Muscle layer of colon (tissue), 2 donors: ENCODE data around the gene IGFN1.
"Not testable (repeated sequence)": the region's sequence is repeated elsewhere in the genome, so short reads cannot be mapped to it uniquely, and the experiment has no call there.

Source experiments
- H3K27ac ChIP-seq: one replicate; pipeline ENCODE4 v1.7.0; 2013; ENCODE audit warnings: low read depth, mild to moderate bottlenecking, low read length, moderate library complexity
- H3K27me3 ChIP-seq, 2 donors: one replicate each; pipeline ENCODE4 v1.7.0; 2013; ENCODE audit warnings: low read length in 2 of 2, mild to moderate bottlenecking in 2 of 2; ENCODE audit not compliant: insufficient read depth in 2 of 2, control insufficient read depth in 1 of 2
- H3K36me3 ChIP-seq: one replicate; pipeline ENCODE4 v1.7.0; 2013; ENCODE audit warnings: mild to moderate bottlenecking, low read length; ENCODE audit not compliant: insufficient read depth
- H3K4me1 ChIP-seq: one replicate; pipeline ENCODE4 v1.7.0; 2013; ENCODE audit warnings: mild to moderate bottlenecking, low read length; ENCODE audit not compliant: insufficient read depth
- H3K4me3 ChIP-seq, 2 donors: one replicate each; pipeline ENCODE4 v1.7.0; 2013; ENCODE audit warnings: low read length in 2 of 2, low read depth in 1 of 2, mild to moderate bottlenecking in 1 of 2, moderate library complexity in 1 of 2
- H3K9ac ChIP-seq: one replicate; pipeline ENCODE4 v1.7.0; 2013; ENCODE audit warnings: low read length
- H3K9me3 ChIP-seq: one replicate; pipeline ENCODE4 v1.7.0; 2013; ENCODE audit warnings: mild to moderate bottlenecking, low read length
- donor health status: abdominal sarcoma.
- donor health status: Adenocarcinoma of cecum.

IGFN1 gene

GRCh38 chr1:201147396-201148015, 43.1 kb upstream of the IGFN1 start:
- Histone ChIP-seq H3K36me3 (peaks cover 96% of the 10 kb centered on the region), H3K27ac (no peak overlapping the region), H3K9ac (no peak overlapping the region), H3K9me3 (no peaks in the 10 kb centered on the region), H3K4me1 (no peaks in the 10 kb centered on the region), H3K4me3 (no peak overlapping the region), H3K27me3 (no peaks in the 10 kb centered on the region)

GRCh38 chr1:201149400-201149799, 41.2 kb upstream of the IGFN1 start:
- no peaks in the 10 kb centered on the region for H3K9me3 ChIP-seq
- no peak overlapping the region for H3K9ac ChIP-seq
- peaks cover 77% of the 10 kb centered on the region for H3K36me3 ChIP-seq
- no peak overlapping the region for H3K27ac ChIP-seq
- H3K4me1 ChIP-seq: peaks cover 11% of the 10 kb centered on the region
- H3K27me3 ChIP-seq: no peaks in the 10 kb centered on the region
- no peak overlapping the region for H3K4me3 ChIP-seq

- Histone ChIP-seq H3K4me3 (peak overlapping the region; percentile 79 to 88), H3K4me1 (peaks cover 16% of the 10 kb centered on the region), H3K27me3 (no peaks in the 10 kb centered on the region), H3K9ac (peak overlapping the region; percentile 62), H3K27ac (peak overlapping the region; percentile 2), H3K36me3 (peaks cover 36% of the 10 kb centered on the region), H3K9me3 (no peaks in the 10 kb centered on the region)
These were observed 36.9 kb upstream of the IGFN1 start for GRCh38 chr1:201153474-201154388.

GRCh38 chr1:201154389-201155165, 36.0 kb upstream of the IGFN1 start, which contains the start of gene TMEM9:
Gene TMEM9 (minus strand): TSS chr1:201154474. CDS start chr1:201153923, 551 bp downstream.
- peak within 1 kb of the TSS; percentile 62 for H3K9ac ChIP-seq
- H3K36me3 ChIP-seq: peaks cover 27% of the 10 kb centered on the region
- H3K9me3 ChIP-seq: no peaks in the 10 kb centered on the region
- peaks cover 16% of the 10 kb centered on the region for H3K4me1 ChIP-seq
- H3K27me3 ChIP-seq: no peaks in the 10 kb centered on the region
- peak within 1 kb of the TSS; percentile 2 for H3K27ac ChIP-seq
- peak within 1 kb of the TSS; percentile 79 to 88 for H3K4me3 ChIP-seq

GRCh38 chr1:201155354-201155753, 35.3 kb upstream of the IGFN1 start:
- Histone ChIP-seq H3K9ac (no peak overlapping the region), H3K4me1 (peaks cover 16% of the 10 kb centered on the region), H3K9me3 (no peaks in the 10 kb centered on the region), H3K27ac (no peak overlapping the region), H3K36me3 (peaks cover 20% of the 10 kb centered on the region), H3K27me3 (no peaks in the 10 kb centered on the region), H3K4me3 (no peak overlapping the region)

GRCh38 chr1:201156346-201156745, 34.3 kb upstream of the IGFN1 start:
- H3K9ac ChIP-seq: no peak overlapping the region
- H3K9me3 ChIP-seq: no peaks in the 10 kb centered on the region
- no peak overlapping the region for H3K4me3 ChIP-seq
- no peaks in the 10 kb centered on the region for H3K27me3 ChIP-seq
- H3K4me1 ChIP-seq: peaks cover 16% of the 10 kb centered on the region
- H3K27ac ChIP-seq: no peak overlapping the region
- H3K36me3 ChIP-seq: peaks cover 10% of the 10 kb centered on the region

GRCh38 chr1:201156819-201157218, 33.8 kb upstream of the IGFN1 start:
- Histone ChIP-seq H3K9me3 (no peaks in the 10 kb centered on the region), H3K4me1 (peaks cover 16% of the 10 kb centered on the region), H3K27ac (no peak overlapping the region), H3K9ac (no peak overlapping the region), H3K36me3 (peaks cover 5% of the 10 kb centered on the region), H3K27me3 (no peaks in the 10 kb centered on the region), H3K4me3 (no peak overlapping the region)

GRCh38 chr1:201157949-201158348, 32.7 kb upstream of the IGFN1 start:
- no peak overlapping the region for H3K4me3 ChIP-seq
- H3K4me1 ChIP-seq: peaks cover 13% of the 10 kb centered on the region
- no peak overlapping the region for H3K27ac ChIP-seq
- H3K27me3 ChIP-seq: no peaks in the 10 kb centered on the region
- H3K9me3 ChIP-seq: no peaks in the 10 kb centered on the region
- no peak overlapping the region for H3K9ac ChIP-seq
- no peaks in the 10 kb centered on the region for H3K36me3 ChIP-seq

- H3K9me3 ChIP-seq, H3K36me3 ChIP-seq: not testable (repeated sequence)
These were observed 27.6 kb upstream of the IGFN1 start for GRCh38 chr1:201163036-201163435.

GRCh38 chr1:201163707-201164106, 26.9 kb upstream of the IGFN1 start:
- Histone ChIP-seq H3K4me3 (no peak overlapping the region), H3K27me3 (no peaks in the 10 kb centered on the region), H3K4me1 (peaks cover 5% of the 10 kb centered on the region), H3K27ac (no peak overlapping the region), H3K9me3 (no peaks in the 10 kb centered on the region), H3K9ac (no peak overlapping the region), H3K36me3 (no peaks in the 10 kb centered on the region)

More at GRCh38 chr1:201163036-201163435, 27.6 kb upstream of the IGFN1 start:
- not testable (repeated sequence) for H3K27ac ChIP-seq, H3K9ac ChIP-seq, H3K27me3 ChIP-seq, H3K4me3 ChIP-seq, H3K4me1 ChIP-seq

GRCh38 chr1:201164645-201165044, 26.0 kb upstream of the IGFN1 start:
- H3K27ac ChIP-seq: no peak overlapping the region
- no peak overlapping the region for H3K9ac ChIP-seq

More at GRCh38 chr1:201164645-201165044, 26.0 kb upstream of the IGFN1 start:
- Histone ChIP-seq H3K9me3 (no peaks in the 10 kb centered on the region), H3K4me1 (peaks cover 5% of the 10 kb centered on the region), H3K36me3 (no peaks in the 10 kb centered on the region), H3K27me3 (no peaks in the 10 kb centered on the region), H3K4me3 (no peak overlapping the region)
